ENCODE data around the gene MMP15.

The MMP15 gene

GRCh38 chr16:58027916-58028455 lies 2.4 kb downstream of the MMP15 start:
- Histone ChIP-seq H3K27ac (ENCODE audit: insufficient read depth, low read depth, low read length, poor library complexity, severe bottlenecking) (no peak overlapping the region), H3K4me3 (ENCODE audit: insufficient read depth, low read depth, low read length) (no peak overlapping the region)
- WGBS, 2 experiments = 63 to 64% methylated on average over 8 of the region's 8 CpGs

GRCh38 chr16:58028541-58029070 lies 3.1 kb downstream of the MMP15 start:
- H3K4me1 ChIP-seq (ENCODE audit: control insufficient read depth, insufficient read depth, low read length) = peaks cover 25% of the 10 kb centered on the region
- H3K27ac ChIP-seq (ENCODE audit: insufficient read depth, low read depth, low read length, poor library complexity, severe bottlenecking) = no peak overlapping the region
- no peak overlapping the region for H3K4me3 ChIP-seq (ENCODE audit: insufficient read depth, low read depth, low read length)
- no peaks in the 10 kb centered on the region for H3K9me3 ChIP-seq (ENCODE audit: control insufficient read depth, low read length)
- 82 to 86% methylated on average over 6 of the region's 6 CpGs for WGBS, 2 experiments
- no peaks in the 10 kb centered on the region for H3K36me3 ChIP-seq (ENCODE audit: control insufficient read depth, insufficient read depth, low read length)
- peaks cover 39% of the 10 kb centered on the region for H3K27me3 ChIP-seq (ENCODE audit: control insufficient read depth, insufficient read depth, low read length, poor library complexity, severe bottlenecking)

More at GRCh38 chr16:58027916-58028455, 2.4 kb downstream of the MMP15 start:
- no peaks in the 10 kb centered on the region for H3K9me3 ChIP-seq (ENCODE audit: control insufficient read depth, low read length)
- H3K27me3 ChIP-seq (ENCODE audit: control insufficient read depth, insufficient read depth, low read length, poor library complexity, severe bottlenecking) = peaks cover 43% of the 10 kb centered on the region
- peaks cover 25% of the 10 kb centered on the region for H3K4me1 ChIP-seq (ENCODE audit: control insufficient read depth, insufficient read depth, low read length)
- H3K36me3 ChIP-seq (ENCODE audit: control insufficient read depth, insufficient read depth, low read length) = no peaks in the 10 kb centered on the region

DNA sequence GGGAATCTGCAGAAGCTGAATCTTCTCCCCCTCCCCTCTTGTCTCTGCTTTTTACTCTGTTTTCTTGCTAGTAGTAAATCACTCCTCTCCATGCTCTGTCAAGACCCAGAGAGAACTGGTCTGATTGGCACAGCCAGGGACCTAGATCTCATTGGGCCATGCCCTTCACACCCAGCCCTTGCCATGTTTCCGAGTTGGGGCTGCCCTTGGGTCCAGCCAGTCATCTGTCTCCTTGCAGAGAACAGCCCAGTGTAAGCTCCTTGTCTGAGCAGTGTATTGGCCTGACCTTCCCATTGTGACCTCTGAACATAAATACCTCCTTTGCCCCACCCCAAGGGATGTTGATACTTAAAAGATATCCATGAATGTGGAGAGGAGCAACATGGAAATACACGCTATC lies 3.9 kb downstream of the MMP15 start:
- H3K9me3 ChIP-seq (ENCODE audit: control insufficient read depth, low read length) = no peaks in the 10 kb centered on the region

DNA sequence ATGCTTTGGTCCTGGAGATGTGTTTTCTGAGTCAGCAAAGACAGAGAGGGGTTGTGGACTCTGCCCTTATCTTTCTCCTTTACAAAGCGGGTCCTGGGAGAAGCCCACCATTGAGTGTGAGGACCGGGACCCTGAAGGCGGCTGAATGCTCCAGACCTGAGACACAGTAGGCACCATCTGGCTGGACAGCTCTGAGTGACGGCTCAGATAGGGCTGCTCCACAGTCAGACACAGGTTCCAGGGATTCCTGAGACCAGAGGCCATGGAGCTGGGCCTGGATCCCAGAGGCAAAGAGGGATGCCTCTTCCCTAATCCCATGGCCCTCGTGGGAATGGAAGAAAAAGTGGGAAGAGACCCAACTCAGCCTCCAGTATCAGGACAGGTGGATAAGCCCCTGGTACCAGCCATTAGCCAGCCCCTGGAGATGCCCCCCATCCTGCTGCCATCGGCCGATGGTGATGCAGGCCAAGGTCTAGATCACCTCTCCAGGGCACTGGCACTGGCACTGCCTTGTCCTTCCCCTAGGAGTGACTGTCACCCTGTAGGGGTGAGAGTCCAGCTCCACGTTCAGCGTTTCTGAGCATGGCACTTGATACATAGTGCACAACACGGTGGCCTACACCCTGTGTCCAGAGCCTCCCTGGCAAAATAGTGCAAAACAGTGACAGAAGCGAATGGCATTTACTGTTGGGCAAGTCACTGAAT lies 4.7 kb downstream of the MMP15 start:
- Histone ChIP-seq H3K9me3 (ENCODE audit: control insufficient read depth, low read length) (no peaks in the 10 kb centered on the region), H3K4me1 (ENCODE audit: control insufficient read depth, insufficient read depth, low read length) (peaks cover 25% of the 10 kb centered on the region), H3K27me3 (ENCODE audit: control insufficient read depth, insufficient read depth, low read length, poor library complexity, severe bottlenecking) (peaks cover 22% of the 10 kb centered on the region), H3K27ac (ENCODE audit: insufficient read depth, low read depth, low read length, poor library complexity, severe bottlenecking) (no peak overlapping the region), H3K36me3 (ENCODE audit: control insufficient read depth, insufficient read depth, low read length) (no peaks in the 10 kb centered on the region), H3K4me3 (ENCODE audit: insufficient read depth, low read depth, low read length) (no peak overlapping the region)
- WGBS, 2 experiments = 94% methylated on average over 11 of the region's 11 CpGs

More for the DNA sequence above, 3.9 kb downstream of the MMP15 start:
- no peak overlapping the region for H3K4me3 ChIP-seq (ENCODE audit: insufficient read depth, low read depth, low read length)
- H3K27me3 ChIP-seq (ENCODE audit: control insufficient read depth, insufficient read depth, low read length, poor library complexity, severe bottlenecking) = peaks cover 31% of the 10 kb centered on the region
- H3K36me3 ChIP-seq (ENCODE audit: control insufficient read depth, insufficient read depth, low read length) = no peaks in the 10 kb centered on the region
- WGBS, 2 experiments = 90 to 92% methylated on average over 2 of the region's 2 CpGs
- H3K27ac ChIP-seq (ENCODE audit: insufficient read depth, low read depth, low read length, poor library complexity, severe bottlenecking) = no peak overlapping the region
- H3K4me1 ChIP-seq (ENCODE audit: control insufficient read depth, insufficient read depth, low read length) = peaks cover 25% of the 10 kb centered on the region

DNA sequence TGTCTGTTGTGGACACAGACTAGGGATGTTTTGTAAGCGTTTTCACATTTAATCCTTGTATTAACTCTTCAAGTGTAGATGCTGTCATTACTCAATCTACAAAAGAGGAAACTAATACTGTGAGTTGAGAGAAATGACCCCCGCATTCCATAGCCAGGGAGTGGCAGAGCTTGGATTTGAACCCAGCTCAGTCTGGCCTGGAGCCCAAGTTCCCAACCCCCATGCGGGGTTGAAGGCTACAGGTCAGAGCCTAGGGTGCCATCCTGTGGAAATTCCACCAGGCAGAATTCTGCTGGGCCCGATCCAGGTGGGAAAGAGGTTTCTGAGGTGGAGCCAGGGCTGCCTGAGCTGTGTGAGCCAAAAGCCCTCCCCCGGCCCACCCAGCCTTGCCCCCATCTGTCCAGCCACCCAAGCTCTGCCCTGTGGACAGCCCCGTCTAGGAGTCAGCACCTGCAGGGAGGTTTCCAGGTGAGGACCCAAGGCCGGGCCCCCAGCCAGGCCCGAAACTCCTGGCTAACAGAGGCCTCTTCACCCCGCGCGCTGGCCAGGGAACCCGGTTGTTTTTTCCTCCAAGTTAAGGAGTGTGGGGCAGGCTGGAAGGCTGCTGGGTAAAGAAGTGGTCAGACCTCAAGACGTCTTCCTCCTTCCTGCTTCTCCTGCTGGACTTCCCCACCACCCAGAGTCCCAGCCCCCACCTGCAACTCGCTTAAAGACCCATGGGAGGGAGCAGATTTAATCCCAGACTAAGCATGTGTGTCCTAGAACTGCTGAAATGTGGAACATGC lies 5.7 kb downstream of the MMP15 start:
- Histone ChIP-seq H3K36me3 (ENCODE audit: control insufficient read depth, insufficient read depth, low read length) (no peaks in the 10 kb centered on the region), H3K4me1 (ENCODE audit: control insufficient read depth, insufficient read depth, low read length) (peaks cover 25% of the 10 kb centered on the region), H3K27me3 (ENCODE audit: control insufficient read depth, insufficient read depth, low read length, poor library complexity, severe bottlenecking) (peaks cover 13% of the 10 kb centered on the region), H3K27ac (ENCODE audit: insufficient read depth, low read depth, low read length, poor library complexity, severe bottlenecking) (no peak overlapping the region), H3K4me3 (ENCODE audit: insufficient read depth, low read depth, low read length) (no peak overlapping the region), H3K9me3 (ENCODE audit: control insufficient read depth, low read length) (no peaks in the 10 kb centered on the region)
- WGBS, 2 experiments = 76 to 78% methylated on average over 14 of the region's 14 CpGs

DNA sequence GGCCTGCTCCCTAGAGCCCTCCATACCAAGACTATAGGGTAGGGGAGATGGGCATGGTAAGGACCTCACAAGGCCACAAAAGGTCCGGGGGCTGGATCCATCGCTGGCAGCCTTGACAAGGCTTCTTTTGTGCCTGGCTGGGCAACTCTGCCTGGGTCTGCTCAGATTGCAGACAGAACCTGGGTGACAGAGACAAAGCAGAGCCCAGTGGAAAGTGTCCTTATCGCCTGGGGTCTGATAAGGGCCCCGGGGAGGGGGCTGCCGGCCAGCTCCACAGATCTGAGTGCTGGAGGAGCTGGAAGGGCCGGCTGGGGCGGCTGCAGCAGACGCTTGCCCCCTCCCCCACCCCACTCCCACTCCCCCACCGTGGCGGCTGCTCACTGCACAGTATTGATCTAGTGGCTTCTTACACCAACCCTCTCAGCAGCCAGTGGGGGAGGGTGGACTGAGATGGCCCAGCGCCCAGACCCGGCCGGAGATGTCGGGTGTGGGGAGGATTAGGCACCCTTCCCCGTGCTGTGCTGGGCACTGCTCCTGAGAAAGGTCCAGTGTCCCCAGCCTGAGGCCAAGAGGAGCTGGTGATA lies 7.2 kb downstream of the MMP15 start:
- Histone ChIP-seq H3K27ac (ENCODE audit: insufficient read depth, low read depth, low read length, poor library complexity, severe bottlenecking) (no peak overlapping the region), H3K4me3 (ENCODE audit: insufficient read depth, low read depth, low read length) (no peak overlapping the region), H3K4me1 (ENCODE audit: control insufficient read depth, insufficient read depth, low read length) (peaks cover 20% of the 10 kb centered on the region), H3K36me3 (ENCODE audit: control insufficient read depth, insufficient read depth, low read length) (no peaks in the 10 kb centered on the region), H3K27me3 (ENCODE audit: control insufficient read depth, insufficient read depth, low read length, poor library complexity, severe bottlenecking) (no peaks in the 10 kb centered on the region), H3K9me3 (ENCODE audit: control insufficient read depth, low read length) (no peaks in the 10 kb centered on the region)
- WGBS, 2 experiments = 73 to 80% methylated on average over 13 to 15 of the region's 15 CpGs

DNA sequence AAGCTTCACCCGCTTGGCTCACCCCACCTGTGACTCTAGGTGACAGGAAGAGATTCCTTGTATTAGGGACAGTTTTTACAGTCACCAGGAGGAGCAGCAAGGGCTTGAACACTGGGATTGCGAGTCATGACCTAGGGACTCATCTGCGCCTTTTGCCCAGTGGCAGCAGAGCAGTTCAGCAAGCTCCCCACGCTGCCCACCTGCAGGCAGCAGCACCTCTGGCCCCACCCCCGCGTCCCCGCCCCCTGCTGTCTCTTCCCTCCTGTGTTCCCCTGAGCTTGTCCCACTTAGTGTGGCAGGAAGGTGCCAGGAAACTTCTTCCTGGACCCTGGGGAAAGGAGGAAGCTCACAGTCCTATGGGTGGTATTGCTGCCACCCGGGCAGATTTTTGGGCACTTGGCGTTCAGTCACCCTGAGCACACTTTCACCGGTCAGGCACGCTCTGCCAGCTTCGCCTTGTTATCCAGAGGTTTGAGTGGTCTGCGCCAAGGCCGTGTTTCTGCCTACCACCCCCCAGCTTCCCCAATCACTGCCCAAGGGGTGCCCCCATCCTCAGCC lies 8.7 kb downstream of the MMP15 start:
- 92 to 96% methylated on average over 14 of the region's 14 CpGs for WGBS, 2 experiments

GRCh38 chr16:58034774-58035173 lies 9.2 kb downstream of the MMP15 start:
- WGBS, 2 experiments = 91 to 93% methylated on average over 8 to 11 of the region's 11 CpGs
- no peak overlapping the region for H3K4me3 ChIP-seq (ENCODE audit: insufficient read depth, low read depth, low read length)
- no peaks in the 10 kb centered on the region for H3K27me3 ChIP-seq (ENCODE audit: control insufficient read depth, insufficient read depth, low read length, poor library complexity, severe bottlenecking)
- H3K36me3 ChIP-seq (ENCODE audit: control insufficient read depth, insufficient read depth, low read length) = no peaks in the 10 kb centered on the region
- no peaks in the 10 kb centered on the region for H3K9me3 ChIP-seq (ENCODE audit: control insufficient read depth, low read length)
- H3K27ac ChIP-seq (ENCODE audit: insufficient read depth, low read depth, low read length, poor library complexity, severe bottlenecking) = no peak overlapping the region
- H3K4me1 ChIP-seq (ENCODE audit: control insufficient read depth, insufficient read depth, low read length) = peaks cover 12% of the 10 kb centered on the region

More for the DNA sequence above, 8.7 kb downstream of the MMP15 start:
- no peaks in the 10 kb centered on the region for H3K36me3 ChIP-seq (ENCODE audit: control insufficient read depth, insufficient read depth, low read length)
- H3K27me3 ChIP-seq (ENCODE audit: control insufficient read depth, insufficient read depth, low read length, poor library complexity, severe bottlenecking) = no peaks in the 10 kb centered on the region
- no peak overlapping the region for H3K4me3 ChIP-seq (ENCODE audit: insufficient read depth, low read depth, low read length)
- H3K4me1 ChIP-seq (ENCODE audit: control insufficient read depth, insufficient read depth, low read length) = peaks cover 17% of the 10 kb centered on the region
- no peak overlapping the region for H3K27ac ChIP-seq (ENCODE audit: insufficient read depth, low read depth, low read length, poor library complexity, severe bottlenecking)
- H3K9me3 ChIP-seq (ENCODE audit: control insufficient read depth, low read length) = no peaks in the 10 kb centered on the region

GRCh38 chr16:58035356-58036170 lies 10.0 kb downstream of the MMP15 start:
- H3K4me1 ChIP-seq (ENCODE audit: control insufficient read depth, insufficient read depth, low read length) = peaks cover 9% of the 10 kb centered on the region
- WGBS, 2 experiments = 92 to 93% methylated on average over 14 of the region's 14 CpGs
- H3K4me3 ChIP-seq (ENCODE audit: insufficient read depth, low read depth, low read length) = no peak overlapping the region
- no peaks in the 10 kb centered on the region for H3K27me3 ChIP-seq (ENCODE audit: control insufficient read depth, insufficient read depth, low read length, poor library complexity, severe bottlenecking)
- no peak overlapping the region for H3K27ac ChIP-seq (ENCODE audit: insufficient read depth, low read depth, low read length, poor library complexity, severe bottlenecking)
- no peaks in the 10 kb centered on the region for H3K36me3 ChIP-seq (ENCODE audit: control insufficient read depth, insufficient read depth, low read length)
- H3K9me3 ChIP-seq (ENCODE audit: control insufficient read depth, low read length) = no peaks in the 10 kb centered on the region

Data from ectodermal cell (in vitro differentiated cells).